Measurements from ENCODE around the gene TRABD2B.

The TRABD2B gene

GRCh38 chr1:47788761-47789160 is 208.4 kb downstream of the TRABD2B start:
- DNase-seq = no peak

GRCh38 chr1:47787560-47787959 is 209.6 kb downstream of the TRABD2B start:
- no peak for DNase-seq

- no peak for DNase-seq
Measured at GRCh38 chr1:47786316-47786715, 210.9 kb downstream of the TRABD2B start.

GRCh38 chr1:47785561-47786271 is 211.5 kb downstream of the TRABD2B start:
- DNase-seq = no peak

GRCh38 chr1:47785118-47785517 is 212.1 kb downstream of the TRABD2B start:
- DNase-seq = no peak

- no peak for DNase-seq
Measured at GRCh38 chr1:47784497-47784822, 212.7 kb downstream of the TRABD2B start.

- no peak for DNase-seq
Measured at GRCh38 chr1:47783638-47784496, 213.3 kb downstream of the TRABD2B start.

- no peak for DNase-seq
Measured at GRCh38 chr1:47782414-47783166, 214.6 kb downstream of the TRABD2B start.

- no peak for DNase-seq
Measured at GRCh38 chr1:47781171-47781959, 215.8 kb downstream of the TRABD2B start.

GRCh38 chr1:47780469-47780995 is 216.7 kb downstream of the TRABD2B start:
- DNase-seq = no peak

GRCh38 chr1:47779613-47780012 is 217.6 kb downstream of the TRABD2B start:
- DNase-seq = no peak

GRCh38 chr1:47778280-47778679 is 218.9 kb downstream of the TRABD2B start:
- DNase-seq = no peak

GRCh38 chr1:47777322-47777721 is 219.9 kb downstream of the TRABD2B start:
- DNase-seq = no peak

GRCh38 chr1:47776667-47777131 is 220.5 kb downstream of the TRABD2B start:
- DNase-seq = no peak

- no peak for DNase-seq
Measured at GRCh38 chr1:47774986-47775834, 222.0 kb downstream of the TRABD2B start.

- DNase-seq = no peak
Measured at GRCh38 chr1:47772960-47773682, 224.1 kb downstream of the TRABD2B start.

- DNase-seq = no peak
Measured at GRCh38 chr1:47772281-47772680, 224.9 kb downstream of the TRABD2B start.

- DNase-seq = no peak
Measured at GRCh38 chr1:47771751-47772150, 225.4 kb downstream of the TRABD2B start.

GRCh38 chr1:47769983-47770382 is 227.2 kb downstream of the TRABD2B start:
- DNase-seq = no peak

GRCh38 chr1:47769295-47769694 is 227.9 kb downstream of the TRABD2B start:
- DNase-seq = no peak

- no peak for DNase-seq
Measured at GRCh38 chr1:47767741-47768100, 229.5 kb downstream of the TRABD2B start.
